Measurements from ENCODE around the gene SERPINI1.

DNA sequence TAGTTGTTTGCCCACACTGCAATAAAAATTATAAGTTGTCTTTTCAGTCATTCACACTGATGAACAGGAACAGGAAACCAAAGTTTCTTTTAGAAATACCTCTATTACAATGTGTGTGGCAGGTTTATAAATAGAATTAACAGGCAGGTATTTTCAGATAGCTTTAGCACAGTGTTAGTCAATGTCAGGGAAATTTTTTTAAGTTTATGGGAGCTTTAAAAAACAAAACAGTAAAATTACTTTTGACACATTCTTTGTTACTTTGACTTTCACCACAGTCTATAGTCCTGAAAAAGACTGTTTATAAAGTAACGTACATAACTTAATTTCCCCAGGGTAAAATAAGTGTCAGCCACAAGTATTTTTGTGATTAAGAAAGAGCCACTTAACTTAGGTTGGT is 38.1 kb downstream of the SERPINI1 start:
- TF ChIP-seq POLR2A (IDR thresholded peaks at IDR 0.05): no peak
- TF ChIP-seq, protein P1, sequence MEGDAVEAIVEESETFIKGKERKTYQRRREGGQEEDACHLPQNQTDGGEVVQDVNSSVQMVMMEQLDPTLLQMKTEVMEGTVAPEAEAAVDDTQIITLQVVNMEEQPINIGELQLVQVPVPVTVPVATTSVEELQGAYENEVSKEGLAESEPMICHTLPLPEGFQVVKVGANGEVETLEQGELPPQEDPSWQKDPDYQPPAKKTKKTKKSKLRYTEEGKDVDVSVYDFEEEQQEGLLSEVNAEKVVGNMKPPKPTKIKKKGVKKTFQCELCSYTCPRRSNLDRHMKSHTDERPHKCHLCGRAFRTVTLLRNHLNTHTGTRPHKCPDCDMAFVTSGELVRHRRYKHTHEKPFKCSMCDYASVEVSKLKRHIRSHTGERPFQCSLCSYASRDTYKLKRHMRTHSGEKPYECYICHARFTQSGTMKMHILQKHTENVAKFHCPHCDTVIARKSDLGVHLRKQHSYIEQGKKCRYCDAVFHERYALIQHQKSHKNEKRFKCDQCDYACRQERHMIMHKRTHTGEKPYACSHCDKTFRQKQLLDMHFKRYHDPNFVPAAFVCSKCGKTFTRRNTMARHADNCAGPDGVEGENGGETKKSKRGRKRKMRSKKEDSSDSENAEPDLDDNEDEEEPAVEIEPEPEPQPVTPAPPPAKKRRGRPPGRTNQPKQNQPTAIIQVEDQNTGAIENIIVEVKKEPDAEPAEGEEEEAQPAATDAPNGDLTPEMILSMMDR (IDR thresholded peaks at IDR 0.05): no peak
